HG03432 (cell line): ENCODE measurements around the gene KLK13.

Experiments used
- ATAC-seq: cut with Tn5 transposase; IDR thresholded peaks from one replicate; pipeline ENCODE4 v1.9.1; 2021; ENCODE audit warnings: mild to moderate bottlenecking, moderate library complexity; ENCODE audit not compliant: unreplicated experiment

KLK13 gene

DNA sequence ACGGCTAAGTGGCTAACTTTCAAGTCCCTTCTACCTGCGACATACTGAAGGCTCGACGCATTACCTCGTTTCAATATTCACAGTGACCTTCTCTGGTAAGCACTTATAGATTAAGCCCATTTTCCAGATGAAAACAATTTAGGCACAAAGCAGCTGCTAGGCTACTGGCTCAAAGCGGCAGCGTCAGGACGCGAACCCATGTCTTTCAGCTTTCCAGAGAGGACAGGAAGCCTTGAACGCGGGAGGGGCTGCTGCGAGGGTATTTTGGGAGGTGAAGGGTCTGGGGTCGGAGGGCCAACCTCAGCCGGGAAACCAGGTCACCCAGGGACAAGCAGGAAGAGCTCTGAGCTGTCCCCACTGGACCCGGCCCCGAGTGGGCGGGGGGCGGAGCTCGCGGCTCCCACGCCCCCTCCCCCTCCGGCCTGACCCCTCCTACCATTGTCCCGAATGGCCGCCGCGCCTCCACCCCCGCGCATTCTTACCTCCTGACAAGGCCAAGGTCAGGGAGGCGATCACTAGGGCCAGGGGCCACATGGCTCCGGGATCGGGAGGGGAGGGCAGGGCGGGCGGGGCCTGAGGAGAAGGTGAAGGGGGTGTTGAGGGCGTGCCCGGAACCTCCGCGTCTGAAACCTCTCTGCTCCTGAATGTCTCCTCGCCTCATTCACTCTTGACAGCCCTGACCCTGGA, at the start of gene KLK13:
Gene KLK13 (minus strand): TSS at position 559 of the 687 bp plus-strand sequence. CDS start 25 bp downstream, at position 534.
- no peak for ATAC-seq

GRCh38 chr19:51114087-51114729, 49.3 kb upstream of the KLK13 start:
- ATAC-seq, result no peak

GRCh38 chr19:51111606-51112005, 46.7 kb upstream of the KLK13 start:
- no peak for ATAC-seq

DNA sequence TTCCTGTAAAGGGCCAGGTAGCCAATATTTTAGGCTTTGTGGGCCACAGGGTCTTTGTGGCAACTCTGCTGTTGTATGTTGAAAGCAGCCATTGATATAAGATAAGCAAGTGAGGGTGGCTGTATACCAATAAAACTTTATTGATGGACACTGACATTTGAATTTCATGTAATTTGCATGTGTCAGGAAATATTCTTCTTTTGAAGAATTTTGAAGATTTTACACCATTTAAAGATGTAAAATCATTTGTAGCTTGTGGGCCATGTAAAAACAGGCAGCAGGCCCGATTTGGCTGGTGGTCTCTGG, 45.7 kb upstream of the KLK13 start:
- no peak for ATAC-seq

DNA sequence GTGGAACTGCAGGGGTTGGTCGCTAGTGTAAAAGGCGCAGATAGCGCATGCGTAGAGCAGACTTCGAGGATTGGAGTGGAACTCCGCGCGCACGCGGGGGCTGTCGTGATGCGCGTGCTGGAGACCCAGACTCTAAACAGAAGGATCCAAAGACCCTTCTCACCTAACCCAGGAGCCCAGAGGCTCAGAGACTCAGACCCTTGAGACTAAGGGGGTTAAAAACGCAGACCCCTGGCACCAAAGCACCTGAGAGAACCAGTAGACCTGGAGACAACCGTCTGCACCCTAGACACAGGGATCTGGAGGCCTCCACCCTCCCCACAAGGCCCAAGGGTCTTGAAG, 43.9 kb upstream of the KLK13 start:
- peak; percentile 37 for ATAC-seq

DNA sequence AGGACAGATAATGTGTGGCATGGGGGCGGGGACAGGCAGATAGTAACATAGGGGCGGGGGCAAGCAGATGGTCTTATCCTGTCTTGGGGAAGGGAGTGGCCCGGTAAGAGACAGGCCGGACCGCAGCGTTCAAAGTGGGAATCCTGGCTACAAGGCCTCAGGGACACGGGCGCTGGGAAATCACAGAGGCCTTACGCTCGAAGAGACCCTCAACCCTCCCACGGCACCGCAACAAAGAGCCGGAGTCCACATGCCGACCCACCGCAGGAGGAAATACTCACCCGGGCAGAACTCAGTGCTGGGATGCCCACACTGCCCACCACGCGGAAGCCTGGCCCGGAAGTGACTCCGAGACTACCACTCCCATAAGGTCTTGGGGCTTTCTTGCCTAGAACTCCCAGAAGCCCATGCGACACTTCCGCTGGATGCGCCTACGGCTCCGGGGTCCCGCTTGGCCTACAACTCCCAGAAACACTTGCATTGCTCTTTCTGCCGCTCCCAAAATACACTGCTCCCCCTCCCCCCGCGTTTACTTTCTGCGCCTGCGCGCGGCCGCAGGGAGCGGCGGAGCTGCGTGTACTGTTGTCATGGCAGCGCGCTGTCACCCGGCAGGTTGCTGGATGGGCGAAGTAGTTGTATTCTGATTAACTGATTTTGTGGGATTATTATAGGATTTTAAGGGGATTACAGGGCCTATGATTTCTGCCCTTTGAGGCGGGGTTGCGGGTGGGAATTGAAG, 43.3 kb upstream of the KLK13 start, which contains the start of gene CTU1:
Gene CTU1 (minus strand): TSS at position 344 of the 739 bp plus-strand sequence. CDS start 3,840 bp downstream, outside the sequence.
- peak; percentile 92 for ATAC-seq

DNA sequence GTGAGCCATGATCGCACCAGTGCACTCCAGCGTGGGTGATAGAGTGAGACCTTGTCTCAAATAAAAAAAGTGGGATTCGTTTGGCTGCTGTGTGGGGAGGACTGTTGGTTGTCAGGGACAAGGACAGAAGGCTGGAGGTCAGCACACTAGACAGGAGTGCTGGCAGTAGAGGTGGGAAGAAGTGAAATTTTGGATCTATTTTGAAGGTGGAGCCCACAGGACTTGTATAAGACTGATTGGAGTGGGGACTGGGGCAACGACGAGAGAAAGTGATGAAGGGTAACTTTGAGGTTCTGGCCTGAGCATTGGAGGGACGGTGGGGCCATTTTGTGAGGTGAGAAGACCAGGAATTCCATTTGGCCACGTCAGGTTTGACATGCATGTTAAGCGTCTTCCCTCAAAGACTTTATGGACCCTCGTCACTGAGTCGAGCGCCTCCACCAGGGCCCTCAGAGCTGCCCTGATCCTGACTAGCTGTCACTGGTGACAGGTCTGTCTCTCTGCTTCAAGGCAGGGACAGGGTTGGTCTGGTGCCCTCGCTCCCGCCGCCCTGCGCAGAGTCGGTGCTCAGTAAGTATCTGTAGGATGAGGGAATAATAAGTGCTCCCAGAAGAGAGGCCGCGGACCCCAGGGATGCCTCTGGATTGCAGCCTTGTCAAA, 42.6 kb upstream of the KLK13 start:
- ATAC-seq, result no peak

GRCh38 chr19:51103926-51104341, 39.0 kb upstream of the KLK13 start:
- ATAC-seq, result no peak

GRCh38 chr19:51102991-51103390, 38.1 kb upstream of the KLK13 start:
- no peak for ATAC-seq

GRCh38 chr19:51101171-51101865, 36.4 kb upstream of the KLK13 start:
- no peak for ATAC-seq

GRCh38 chr19:51100601-51101000, 35.7 kb upstream of the KLK13 start:
- no peak for ATAC-seq

- no peak for ATAC-seq
These were observed 34.1 kb upstream of the KLK13 start for GRCh38 chr19:51099047-51099382.

DNA sequence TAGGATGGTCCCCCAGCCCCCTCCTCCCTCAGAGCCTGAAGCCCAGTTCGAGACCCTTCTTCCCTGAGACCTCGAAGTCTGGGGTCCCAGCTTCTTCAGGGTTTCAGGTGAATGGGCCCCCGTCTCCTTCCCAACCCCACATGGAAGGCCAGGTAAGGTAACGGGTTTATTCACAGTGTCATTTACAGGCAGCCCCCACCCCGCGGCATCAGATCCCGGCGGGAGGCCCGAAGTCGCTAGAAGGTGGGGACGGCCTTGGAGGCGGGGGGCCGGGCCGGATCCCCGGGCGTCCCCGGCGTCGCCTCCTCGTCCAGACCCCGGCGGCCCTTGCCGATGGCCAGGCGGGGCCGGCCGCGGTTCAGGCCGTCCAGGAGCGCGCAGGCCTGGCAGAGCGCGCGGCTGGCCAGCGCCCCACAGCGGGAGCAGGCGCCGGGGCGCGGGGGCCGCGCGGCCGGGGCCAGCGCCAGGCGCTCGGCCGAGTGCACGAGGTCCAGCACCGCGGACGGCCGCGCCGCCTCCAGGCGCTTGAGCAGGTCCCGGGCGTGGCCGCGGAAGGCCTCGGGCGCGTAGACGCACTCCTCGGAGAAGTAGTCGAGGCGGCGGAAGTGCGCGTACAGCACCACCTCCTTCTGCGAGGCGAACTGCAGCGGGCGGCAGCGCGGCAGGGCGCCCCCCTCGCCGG, 33.6 kb upstream of the KLK13 start:
- no peak for ATAC-seq

- ATAC-seq, result no peak
These were observed 32.9 kb upstream of the KLK13 start for GRCh38 chr19:51097796-51098195.

- ATAC-seq, result no peak
These were observed 32.4 kb upstream of the KLK13 start for GRCh38 chr19:51097166-51097738.

- no peak for ATAC-seq
These were observed 31.7 kb upstream of the KLK13 start for GRCh38 chr19:51096473-51097165.

DNA sequence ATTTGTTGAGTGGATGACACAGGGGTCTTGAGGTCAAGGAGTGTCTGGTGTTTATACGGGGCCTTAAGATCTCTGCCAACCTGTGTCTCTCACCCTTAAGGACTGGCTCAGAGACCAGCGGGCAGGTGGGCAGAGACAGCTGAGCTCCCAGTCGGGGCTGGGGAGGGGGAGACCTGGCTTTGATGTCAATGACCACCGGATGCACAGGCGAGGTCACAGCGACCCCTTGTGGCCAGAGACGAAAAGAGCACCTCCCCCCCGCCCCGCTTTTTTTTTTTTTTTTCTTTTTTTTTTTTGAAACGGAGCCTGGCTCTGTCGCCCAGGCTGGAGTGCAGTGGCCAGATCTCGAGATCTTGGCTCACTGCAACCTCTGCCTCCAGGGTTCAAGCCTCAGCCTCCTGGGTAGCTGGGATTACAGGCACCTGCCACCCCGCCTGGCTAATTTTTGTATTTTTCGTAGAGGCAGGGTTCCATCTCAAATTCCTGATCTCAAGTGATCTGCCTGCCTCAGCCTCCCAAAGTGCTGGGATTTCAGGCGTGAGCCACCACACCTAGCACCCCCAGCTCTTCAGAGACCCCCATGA, 29.9 kb upstream of the KLK13 start:
- no peak for ATAC-seq

- no peak for ATAC-seq
These were observed 28.8 kb upstream of the KLK13 start for GRCh38 chr19:51093510-51094345.
